Endothelial cell of umbilical vein (primary cell): Measurements from ENCODE around the gene ERBB4. TPM values are rescaled to one million over a fixed set of nuclear protein-coding genes. Genes with fewer than 3 reads are reported as not detected.

Experiments
- BruUV-seq: library from RNA; stranded (reverse); fragments of 400-500 nt; replicated peaks from 2 replicates; lab custom pipeline; 2021; lab: Mats Ljungman, UMichigan
- CTCF ChIA-PET: fragments of 300-600, 350-600 bp; sonication (Branson Sonifier 250); formaldehyde crosslinking; loops from one replicate; lab custom pipeline; 2021; ENCODE audit warnings: antibody characterized with exemption, inconsistent platforms; lab: Charles Lee
- POLR2A ChIA-PET: fragments of 300-600, 350-600 bp; sonication (Branson Sonifier 250); formaldehyde crosslinking; loops from one replicate; lab custom pipeline; 2021; ENCODE audit warnings: antibody characterized with exemption, inconsistent platforms; lab: Charles Lee
- DNase-seq: peaks from one replicate; pipeline ENCODE4 v3.0.0-alpha.2; 2011; ENCODE audit warnings: low read depth, low spot score
- FAIRE-seq: peaks from 2 replicates; lab custom pipeline; 2011; peaks lifted over from hg19 to GRCh38; lab: Jason Lieb, UNC
- H2AFZ ChIP-seq: 2 replicates; pipeline ENCODE4 v1.6.0; 2012; ENCODE audit warnings: low read depth, low read length, control low read depth, inconsistent platforms
- H3K27ac ChIP-seq: 2 replicates; pipeline ENCODE4 v1.5.1; 2011; ENCODE audit warnings: low read depth, mild to moderate bottlenecking, control low read depth, low read length, moderate library complexity; ENCODE audit not compliant: insufficient read depth
- H3K27me3 ChIP-seq, 2 experiments: 2 replicates each; pipeline versions ENCODE4 v1.6.0 to v1.6.1; 2011; ENCODE audit warnings: low read length in 2 of 2, mixed read lengths in 1 of 2; ENCODE audit not compliant: control insufficient read depth in 2 of 2, insufficient read depth in 2 of 2
- H3K36me3 ChIP-seq, 2 experiments: 2 replicates in 1 of 2; 3 replicates in 1 of 2; pipeline ENCODE4 v1.5.1; 2011; ENCODE audit warnings: low read length in 2 of 2, mild to moderate bottlenecking in 1 of 2, moderate library complexity in 1 of 2; ENCODE audit not compliant: control insufficient read depth in 2 of 2, insufficient read depth in 2 of 2; ENCODE audit errors: extremely low read depth in 1 of 2
- H3K4me1 ChIP-seq: 3 replicates; pipeline ENCODE4 v1.5.1; 2011; ENCODE audit warnings: mild to moderate bottlenecking, low read length; ENCODE audit not compliant: control insufficient read depth, insufficient read depth; ENCODE audit errors: extremely low read depth
- H3K4me2 ChIP-seq: 2 replicates; pipeline ENCODE4 v1.6.1; 2011; ENCODE audit warnings: low read length, control low read depth, mixed read lengths; ENCODE audit not compliant: insufficient read depth
- H3K4me3 ChIP-seq, 3 experiments: fragments of 200-600 bp in 1 of 3; sonication (generic), shearing (Covaris generic) in 1 of 3; replicated peaks in 1 of 3; 2 replicates each; pipeline ENCODE4 v1.5.1; 2011 to 2016; ENCODE audit warnings: control low read depth in 3 of 3, low read length in 3 of 3, mild to moderate bottlenecking in 2 of 3, inconsistent platforms in 1 of 3, low read depth in 1 of 3, moderate library complexity in 1 of 3; ENCODE audit not compliant: insufficient read depth in 1 of 3
- H3K79me2 ChIP-seq: 2 replicates; pipeline ENCODE4 v1.6.0; 2012; ENCODE audit warnings: low read length, inconsistent platforms; ENCODE audit not compliant: control insufficient read depth, insufficient read depth
- H3K9ac ChIP-seq: replicated peaks from 2 replicates; pipeline ENCODE3; 2011; ENCODE audit warnings: low read length, control low read depth; ENCODE audit not compliant: insufficient read depth; ENCODE audit errors: extremely low read depth
- H3K9me1 ChIP-seq: replicated peaks from 3 replicates; pipeline ENCODE4 v1.6.0; 2011; ENCODE audit warnings: mild to moderate bottlenecking, low read length; ENCODE audit not compliant: control insufficient read depth, insufficient read depth; ENCODE audit errors: extremely low read depth
- H3K9me3 ChIP-seq: replicated peaks from 2 replicates; pipeline ENCODE4 v1.5.1; 2012; ENCODE audit warnings: low read length, inconsistent platforms; ENCODE audit not compliant: control insufficient read depth, insufficient read depth
- H4K20me1 ChIP-seq: replicated peaks from 2 replicates; pipeline ENCODE3; 2011; ENCODE audit warnings: mild to moderate bottlenecking, low read length; ENCODE audit not compliant: control insufficient read depth, insufficient read depth; ENCODE audit errors: extremely low read depth
- EZH2 ChIP-seq: IDR thresholded peaks from 2 replicates; pipeline ENCODE4 v1.6.1; 2012; ENCODE audit warnings: borderline replicate concordance, low read depth, mild to moderate bottlenecking, moderate library complexity, low read length, inconsistent platforms; ENCODE audit not compliant: severe bottlenecking
- FOS ChIP-seq: IDR thresholded peaks from 2 replicates; pipeline ENCODE4 v1.6.1; 2011; ENCODE audit warnings: mild to moderate bottlenecking, low read length, moderate library complexity, borderline replicate concordance; ENCODE audit not compliant: insufficient read depth
- GATA2 ChIP-seq: IDR thresholded peaks from 2 replicates; pipeline ENCODE4 v1.7.0; 2011; ENCODE audit warnings: low read depth, mild to moderate bottlenecking, moderate library complexity, mixed read lengths, low read length; ENCODE audit not compliant: insufficient read length, insufficient read depth
- JUN ChIP-seq: IDR thresholded peaks from 2 replicates; pipeline ENCODE4 v1.6.1; 2011; ENCODE audit warnings: borderline replicate concordance, low read depth; ENCODE audit not compliant: insufficient read length, insufficient read depth
- MYC ChIP-seq: IDR thresholded peaks from one replicate; pipeline ENCODE4 v1.6.1; 2011; ENCODE audit warnings: mild to moderate bottlenecking, low read depth, low read length
- POLR2A ChIP-seq: IDR thresholded peaks from 2 replicates; pipeline ENCODE4 v1.6.1; 2012; ENCODE audit warnings: low read depth, mild to moderate bottlenecking, control low read depth, low read length
- POLR2AphosphoS5 ChIP-seq: IDR thresholded peaks from 2 replicates; pipeline ENCODE4 v1.6.1; 2012; ENCODE audit warnings: low read depth, mild to moderate bottlenecking, control low read depth, low read length, moderate library complexity; ENCODE audit not compliant: insufficient read depth
- dilution Hi-C: fragments of 300-500 bp; cut with MboI; formaldehyde crosslinking; loops from one replicate; pipeline ENCODE4 v1.15.0; 2019; ENCODE audit warnings: low sequenced_read_pairs; ENCODE audit not compliant: extremely low pct_ligation_motif_present
- intact Hi-C: fragments of 100-400 bp; cut with micrococcal nuclease; formaldehyde crosslinking; loops from one replicate; pipeline ENCODE4 v1.10.0; 2022
- polyA plus RNA-seq, 4 experiments: library from polyadenylated mRNA; depleted of rRNA in 3 of 4; stranded (reverse) in 3 of 4; unstranded in 1 of 4; fragments of >200 nt; gene quantifications; 2 replicates each; pipeline versions ENCODE4 v1.2.1 to v1.2.3, GENCODE V29; 2011 to 2012; ENCODE audit warnings: missing spikeins in 1 of 4
- total RNA-seq: library from RNA; stranded (reverse); gene quantifications from 2 replicates; pipeline ENCODE4 v1.2.3, GENCODE V29; 2021
- TF ChIP-seq, protein P1 (sequence below), 2 donors: IDR thresholded peaks; 1 replicate in 1 of 2; 2 replicates in 1 of 2; pipeline ENCODE4 v1.5.1; 2011; ENCODE audit warnings: low read length in 2 of 2, mild to moderate bottlenecking in 2 of 2, moderate library complexity in 2 of 2, control low read depth in 1 of 2, inconsistent platforms in 1 of 2, low read depth in 1 of 2; ENCODE audit not compliant: insufficient read depth in 1 of 2; ENCODE audit errors: extremely low read depth in 1 of 2
- TF ChIP-seq, protein P2 (sequence below): IDR thresholded peaks from 2 replicates; pipeline ENCODE4 v1.6.1; 2011; ENCODE audit not compliant: insufficient read depth, insufficient read length

ERBB4 gene
- total and polyA plus RNA-seq, 2 donors (not counting 3 experiments of a cell fraction or from before 2014, with no cell fraction given), result 0.01 to 0.27 TPM

GRCh38 chr2:211331736-211332135 is 1206.9 kb downstream of the ERBB4 start:
- ChIA-PET POLR2A (no interaction called here), CTCF (interaction anchor here (0.7 kb wide), 1 partner anchor 54 kb away, joined by 3 read pairs; no protein-coding TSS in a partner anchor)
- dilution Hi-C loops (no loop called here), intact Hi-C loops (no loop called here)
- Histone ChIP-seq H3K36me3 (no peaks in the 10 kb centered on the region), H3K27me3 (no peaks in the 10 kb centered on the region), H3K9me1 (no peaks in the 10 kb centered on the region), H3K4me1 (no peaks in the 10 kb centered on the region), H3K4me2 (no peak overlapping the region), H3K79me2 (no peaks in the 10 kb centered on the region), H3K27ac (no peak overlapping the region), H2AFZ (no peak overlapping the region), H3K4me3 (no peak overlapping the region), H4K20me1 (no peaks in the 10 kb centered on the region), H3K9me3 (no peaks in the 10 kb centered on the region), H3K9ac (no peak overlapping the region)
- FAIRE-seq (no peak), DNase-seq (no peak)
- BruUV-seq, result no TSS peak
- TF ChIP-seq EZH2, result no peak
- no peak for TF ChIP-seq POLR2AphosphoS5
- TF ChIP-seq, protein P1, sequence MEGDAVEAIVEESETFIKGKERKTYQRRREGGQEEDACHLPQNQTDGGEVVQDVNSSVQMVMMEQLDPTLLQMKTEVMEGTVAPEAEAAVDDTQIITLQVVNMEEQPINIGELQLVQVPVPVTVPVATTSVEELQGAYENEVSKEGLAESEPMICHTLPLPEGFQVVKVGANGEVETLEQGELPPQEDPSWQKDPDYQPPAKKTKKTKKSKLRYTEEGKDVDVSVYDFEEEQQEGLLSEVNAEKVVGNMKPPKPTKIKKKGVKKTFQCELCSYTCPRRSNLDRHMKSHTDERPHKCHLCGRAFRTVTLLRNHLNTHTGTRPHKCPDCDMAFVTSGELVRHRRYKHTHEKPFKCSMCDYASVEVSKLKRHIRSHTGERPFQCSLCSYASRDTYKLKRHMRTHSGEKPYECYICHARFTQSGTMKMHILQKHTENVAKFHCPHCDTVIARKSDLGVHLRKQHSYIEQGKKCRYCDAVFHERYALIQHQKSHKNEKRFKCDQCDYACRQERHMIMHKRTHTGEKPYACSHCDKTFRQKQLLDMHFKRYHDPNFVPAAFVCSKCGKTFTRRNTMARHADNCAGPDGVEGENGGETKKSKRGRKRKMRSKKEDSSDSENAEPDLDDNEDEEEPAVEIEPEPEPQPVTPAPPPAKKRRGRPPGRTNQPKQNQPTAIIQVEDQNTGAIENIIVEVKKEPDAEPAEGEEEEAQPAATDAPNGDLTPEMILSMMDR (IDR thresholded peaks at IDR 0.05; ENCODE audit: extremely low read depth in 1 of 2, insufficient read depth in 1 of 2, low read depth in 1 of 2, low read length in 2 of 2), result no peak
- no peak for TF ChIP-seq GATA2
- no peak for TF ChIP-seq POLR2A
- TF ChIP-seq JUN, result no peak
- TF ChIP-seq MYC, result no peak
- TF ChIP-seq FOS, result no peak
- TF ChIP-seq, protein P2, sequence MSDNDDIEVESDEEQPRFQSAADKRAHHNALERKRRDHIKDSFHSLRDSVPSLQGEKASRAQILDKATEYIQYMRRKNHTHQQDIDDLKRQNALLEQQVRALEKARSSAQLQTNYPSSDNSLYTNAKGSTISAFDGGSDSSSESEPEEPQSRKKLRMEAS, result no peak
